ENCODE results near the gene EML1.
A peak's percentile ranks its signal among the peaks of the same experiment; 100 is the strongest.

The EML1 gene

DNA sequence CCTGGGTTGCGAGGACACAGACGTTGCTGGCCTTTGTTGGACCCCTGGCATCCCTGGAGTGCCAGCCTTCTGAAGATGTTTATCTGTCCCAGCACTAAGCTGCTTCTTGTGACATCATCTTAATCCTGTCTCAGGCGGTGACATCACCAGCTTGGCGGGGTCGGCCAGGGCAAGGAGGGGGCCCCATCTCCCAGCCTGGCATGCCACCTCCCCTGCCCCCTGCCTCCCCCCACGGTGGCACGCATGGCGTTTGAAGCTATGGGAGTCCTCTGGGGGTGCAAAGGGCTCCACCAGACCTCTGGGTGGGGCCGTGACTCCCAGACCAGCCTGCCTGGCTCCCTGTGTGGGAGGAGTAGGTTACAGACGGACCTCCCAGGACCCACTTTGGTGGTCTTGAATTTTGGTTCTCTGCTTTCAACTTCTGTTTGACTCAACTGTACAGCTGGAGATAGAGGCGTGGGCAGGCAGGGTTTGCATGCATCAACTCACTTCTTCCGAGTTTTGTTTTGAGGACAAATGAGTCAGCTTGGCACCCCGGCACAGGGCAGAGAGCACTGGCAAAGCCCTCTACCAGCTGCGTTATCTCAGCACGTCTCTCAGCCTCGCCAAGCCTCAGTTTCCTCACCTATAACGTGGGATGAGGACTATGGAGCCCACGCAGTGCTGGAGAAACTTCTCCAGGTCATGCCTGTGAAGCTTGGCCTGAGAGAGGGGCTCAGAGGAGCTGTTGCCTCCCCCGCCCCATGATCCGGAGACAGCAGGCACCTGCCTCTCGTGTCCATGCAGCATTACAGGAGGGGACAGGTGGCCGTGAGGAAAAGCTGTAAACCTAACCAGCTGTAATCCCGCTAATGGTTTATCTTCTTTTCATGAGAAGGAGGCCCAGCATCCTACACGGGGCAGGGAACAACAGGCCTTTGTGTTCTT, 38.8 kb upstream of the EML1 start:
- Histone ChIP-seq H3K27ac (peak overlapping the region in 4 of 11 experiments; percentile 67 to 88 (median 71); a peak in 7 of 22 replicates), H3K36me3 (no peaks in the 10 kb centered on the region), H3K4me1 (peaks cover 78 to 100% (median 99%) of the 10 kb centered on the region in 10 experiments), H4K20me1 (peaks cover 0 to 16% (median 0%) of the 10 kb centered on the region in 11 experiments; a peak in 4 of 22 replicates), H3K27me3 (peaks cover 0 to 42% (median 0%) of the 10 kb centered on the region in 11 experiments; a peak in 6 of 22 replicates), H3K4me3 (no peak overlapping the region), H3K4me2 (peak overlapping the region; percentile 70 to 98 (median 92)), H3K9ac (peak overlapping the region in 3 of 11 experiments; percentile 58 to 70 (median 63); a peak in 5 of 22 replicates), H3K9me3 (replicated peaks in 1 of 11) (no peaks in the 10 kb centered on the region)
- TF ChIP-seq Cebpa-rat (IDR thresholded peaks at IDR 0.05) = no peak

DNA sequence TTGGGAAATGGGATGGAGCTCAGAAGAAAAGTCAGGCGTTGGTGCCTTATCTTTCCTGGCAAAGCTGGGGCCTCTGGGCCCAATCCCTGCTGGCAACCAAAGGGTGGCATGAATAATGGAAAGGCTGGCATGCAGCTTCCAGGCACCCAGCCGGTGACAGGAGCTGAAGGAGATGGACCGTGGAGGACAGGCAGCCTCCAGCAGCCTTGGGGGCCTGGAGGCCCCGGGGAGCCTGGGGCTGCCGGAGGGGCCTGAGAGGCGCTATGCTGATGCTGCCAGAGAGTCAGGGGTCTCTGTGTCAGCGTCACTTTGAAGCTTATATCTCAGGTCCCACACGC, 38.2 kb upstream of the EML1 start:
- peaks cover 82 to 100% (median 99%) of the 10 kb centered on the region in 10 experiments for H3K4me1 ChIP-seq
- no peaks in the 10 kb centered on the region for H3K36me3 ChIP-seq
- H3K4me2 ChIP-seq = peak overlapping the region; percentile 64 to 98 (median 92); a peak in 21 of 22 replicates
- no peak for TF ChIP-seq Cebpa-rat (IDR thresholded peaks at IDR 0.05)
- H3K4me3 ChIP-seq = no peak overlapping the region
- peak overlapping the region in 4 of 11 experiments; percentile 48 to 88 (median 68); a peak in 5 of 22 replicates for H3K27ac ChIP-seq
- H3K9ac ChIP-seq = peak overlapping the region in 3 of 11 experiments; percentile 2 to 44 (median 34); a peak in 4 of 22 replicates
- no peaks in the 10 kb centered on the region for H3K9me3 ChIP-seq (replicated peaks in 1 of 11)
- H3K27me3 ChIP-seq = peaks cover 0 to 36% (median 0%) of the 10 kb centered on the region in 11 experiments; a peak in 6 of 22 replicates
- H4K20me1 ChIP-seq = peaks cover 0 to 14% (median 0%) of the 10 kb centered on the region in 11 experiments; a peak in 4 of 22 replicates

DNA sequence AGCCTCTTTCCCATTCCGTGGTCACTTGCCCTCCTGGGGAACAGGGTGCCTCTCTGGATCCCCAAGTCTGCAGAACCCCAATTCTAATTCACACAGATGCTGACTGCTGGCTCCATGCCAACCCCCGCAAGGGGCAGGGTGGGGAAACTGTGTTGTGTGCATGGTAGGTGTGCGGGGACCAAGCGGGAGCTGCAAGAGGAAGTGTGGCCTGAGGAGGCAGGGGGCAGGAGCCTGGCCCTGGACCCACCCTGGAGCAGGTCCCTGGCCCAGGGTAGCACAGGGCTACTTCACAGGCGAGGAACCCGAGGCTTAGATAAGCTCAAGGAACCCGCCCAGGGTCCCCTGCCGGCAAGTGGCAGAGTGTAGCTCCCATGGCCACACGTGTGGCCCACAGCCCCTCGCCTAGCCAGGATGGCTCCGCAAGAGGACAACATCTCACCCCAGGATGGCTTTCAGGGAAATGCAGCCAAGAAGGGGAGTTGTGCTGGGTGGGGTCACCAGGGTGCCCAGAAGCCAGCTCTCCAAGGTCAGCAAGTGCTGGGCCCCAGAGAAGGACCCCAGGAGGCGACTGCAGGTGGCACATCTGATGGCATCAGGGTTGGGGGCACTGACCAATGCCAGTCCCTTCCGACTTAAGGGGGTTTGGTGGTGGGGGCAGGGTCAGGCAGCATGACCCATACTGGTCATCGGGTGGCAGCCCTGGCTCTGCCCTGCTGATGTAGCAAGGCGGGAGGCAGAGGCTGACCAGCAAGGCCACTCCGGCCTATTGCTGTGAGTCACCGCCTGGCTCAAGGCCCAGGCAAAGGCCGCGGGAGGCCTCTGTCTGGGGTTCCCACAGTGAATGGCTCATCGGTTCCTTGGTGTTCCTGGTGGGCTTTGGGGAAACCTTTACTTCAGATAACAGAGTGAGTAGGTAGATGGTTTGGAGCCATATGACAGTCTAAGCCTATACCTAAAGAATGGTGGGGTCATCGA, 37.3 kb upstream of the EML1 start:
- peak overlapping the region in 4 of 11 experiments; percentile 48 to 88 (median 60); a peak in 7 of 22 replicates for H3K27ac ChIP-seq
- H3K27me3 ChIP-seq = peaks cover 0 to 27% (median 0%) of the 10 kb centered on the region in 11 experiments; a peak in 6 of 22 replicates
- H3K9me3 ChIP-seq (replicated peaks in 1 of 11) = no peaks in the 10 kb centered on the region
- H3K36me3 ChIP-seq = no peaks in the 10 kb centered on the region
- peaks cover 0 to 14% (median 0%) of the 10 kb centered on the region in 11 experiments; a peak in 4 of 22 replicates for H4K20me1 ChIP-seq
- TF ChIP-seq Cebpa-rat (IDR thresholded peaks at IDR 0.05) = no peak
- peaks cover 88 to 100% (median 99%) of the 10 kb centered on the region in 10 experiments for H3K4me1 ChIP-seq
- no peak overlapping the region for H3K4me3 ChIP-seq
- peak overlapping the region; percentile 64 to 98 (median 92) for H3K4me2 ChIP-seq
- peak overlapping the region in 4 of 11 experiments; percentile 8 to 34 (median 24); a peak in 4 of 22 replicates for H3K9ac ChIP-seq

DNA sequence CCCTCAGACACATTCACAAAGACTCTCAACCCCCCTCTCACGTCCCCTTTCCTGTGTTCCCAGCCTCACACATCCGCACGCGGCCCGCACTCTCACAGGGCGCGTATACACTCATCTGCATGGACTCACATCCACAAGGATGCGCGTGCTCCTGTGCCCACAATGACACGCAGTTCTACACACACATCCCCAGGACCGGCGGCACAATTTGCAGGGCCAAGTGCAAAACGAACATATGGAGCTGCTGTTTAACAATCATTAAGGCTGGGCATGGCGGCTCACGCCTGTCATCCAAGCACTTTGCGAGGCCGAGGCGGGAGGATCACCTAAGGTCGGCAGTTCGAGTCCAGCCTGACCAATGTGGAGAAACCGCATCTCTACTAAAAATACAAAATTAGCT, 36.4 kb upstream of the EML1 start:
- peaks cover 0 to 18% (median 0%) of the 10 kb centered on the region in 11 experiments; a peak in 6 of 22 replicates for H3K27me3 ChIP-seq
- peak overlapping the region in 4 of 11 experiments; percentile 15 to 88 (median 60); a peak in 6 of 22 replicates for H3K27ac ChIP-seq
- no peaks in the 10 kb centered on the region for H3K36me3 ChIP-seq
- peaks cover 0 to 14% (median 0%) of the 10 kb centered on the region in 11 experiments; a peak in 3 of 22 replicates for H4K20me1 ChIP-seq
- H3K4me1 ChIP-seq = peaks cover 88 to 100% (median 96%) of the 10 kb centered on the region in 10 experiments
- 0 out of 22 replicates have a peak overlapping the region, but pooled peaks of 2 of the 11 experiments have one; percentile 3 to 5 for H3K9ac ChIP-seq
- no peak overlapping the region for H3K4me3 ChIP-seq
- H3K9me3 ChIP-seq (replicated peaks in 1 of 11) = no peaks in the 10 kb centered on the region
- H3K4me2 ChIP-seq = peak overlapping the region in 10 of 11 experiments; percentile 76 to 98 (median 93); a peak in 18 of 22 replicates
- no peak for TF ChIP-seq Cebpa-rat (IDR thresholded peaks at IDR 0.05)

DNA sequence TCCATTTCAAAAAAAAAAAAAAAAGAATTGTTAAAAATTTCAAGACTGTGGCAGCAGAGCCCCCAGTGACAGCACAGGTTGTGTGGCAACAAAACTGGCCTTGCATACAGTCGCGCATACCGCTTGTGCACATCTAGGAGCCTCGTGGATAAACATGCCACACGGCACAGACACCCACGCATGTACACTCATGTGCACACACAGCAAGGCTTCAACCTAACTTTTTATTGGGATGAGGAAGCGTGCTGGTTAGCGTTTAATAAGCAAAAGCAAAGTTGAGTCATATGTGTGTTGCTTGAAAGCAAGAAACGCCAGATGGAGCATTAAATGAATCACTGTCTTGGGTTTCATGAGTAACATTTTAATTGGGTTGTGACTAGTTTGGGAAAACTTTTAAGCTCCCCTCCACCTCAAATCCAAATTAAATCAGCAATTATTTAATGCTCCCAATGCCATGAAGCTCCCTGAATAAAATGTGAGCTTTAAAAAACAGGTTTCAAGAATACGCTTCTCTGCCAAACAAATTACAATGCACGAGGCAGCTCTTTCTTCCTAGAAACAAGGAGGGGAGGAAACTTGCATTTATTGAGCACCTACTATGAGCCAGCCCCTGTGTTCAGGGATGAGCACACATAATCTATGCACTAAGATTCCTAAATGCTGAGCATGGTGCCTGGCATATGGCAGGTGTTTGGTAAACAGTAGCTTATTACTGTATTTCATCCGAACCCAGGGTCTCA, 35.7 kb upstream of the EML1 start:
- no peaks in the 10 kb centered on the region for H3K36me3 ChIP-seq
- peaks cover 81 to 97% (median 91%) of the 10 kb centered on the region in 10 experiments for H3K4me1 ChIP-seq
- H3K9ac ChIP-seq = no peak overlapping the region
- peaks cover 0 to 14% (median 0%) of the 10 kb centered on the region in 11 experiments; a peak in 2 of 22 replicates for H4K20me1 ChIP-seq
- TF ChIP-seq Cebpa-rat (IDR thresholded peaks at IDR 0.05) = no peak
- H3K4me2 ChIP-seq = peak overlapping the region; percentile 25 to 96 (median 84); a peak in 20 of 22 replicates
- peaks cover 0 to 11% (median 0%) of the 10 kb centered on the region in 11 experiments; a peak in 5 of 22 replicates for H3K27me3 ChIP-seq
- H3K9me3 ChIP-seq (replicated peaks in 1 of 11) = peaks cover 0 to 1% (median 0%) of the 10 kb centered on the region in 11 experiments; a peak in 3 of 22 replicates
- H3K4me3 ChIP-seq = no peak overlapping the region
- peak overlapping the region in 4 of 11 experiments; percentile 86 to 94 (median 88); a peak in 7 of 22 replicates for H3K27ac ChIP-seq

DNA sequence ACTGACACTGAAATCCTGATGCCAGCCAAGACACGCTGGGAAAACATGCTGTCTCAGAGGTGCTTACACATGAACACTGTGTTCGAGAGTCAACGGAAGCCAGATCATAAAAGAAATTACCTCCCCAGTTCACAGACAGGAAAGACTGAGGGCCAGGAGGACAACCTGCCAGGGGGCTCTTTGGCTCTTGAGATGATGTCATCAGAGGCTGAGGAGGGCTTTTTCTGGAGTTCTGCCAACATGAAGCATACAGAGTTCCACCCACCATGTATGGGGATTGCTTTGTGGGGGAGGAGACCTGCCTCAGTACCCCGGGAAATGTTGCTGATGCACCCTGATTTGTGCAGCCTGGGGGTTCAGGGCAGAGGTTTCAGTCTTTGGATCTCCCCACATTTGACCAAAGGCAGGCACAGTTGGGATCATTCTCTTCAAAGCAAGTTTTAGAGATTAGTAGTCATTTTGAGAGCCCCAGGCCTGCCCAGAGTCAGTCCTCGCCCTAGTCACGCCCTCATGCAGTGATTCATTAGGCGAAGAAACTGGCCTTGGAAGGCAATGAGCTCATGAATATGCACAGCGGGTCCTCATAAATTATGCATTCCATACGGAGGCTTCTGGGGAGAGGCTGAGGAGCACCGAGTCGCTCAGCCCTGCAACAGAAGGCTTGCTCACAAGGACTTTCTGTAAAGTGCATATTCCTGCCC, 34.9 kb upstream of the EML1 start:
- H3K27ac ChIP-seq = peak overlapping the region in 5 of 11 experiments; percentile 66 to 94 (median 87); a peak in 11 of 22 replicates
- no peak overlapping the region for H3K4me3 ChIP-seq
- H3K4me2 ChIP-seq = peak overlapping the region; percentile 59 to 96 (median 84); a peak in 21 of 22 replicates
- no peaks in the 10 kb centered on the region for H3K36me3 ChIP-seq
- peaks cover 0 to 6% (median 0%) of the 10 kb centered on the region in 11 experiments; a peak in 2 of 22 replicates for H3K27me3 ChIP-seq
- peak overlapping the region in 4 of 11 experiments; percentile 65 to 79 (median 76); a peak in 6 of 22 replicates for H3K9ac ChIP-seq
- peaks cover 74 to 90% (median 84%) of the 10 kb centered on the region in 10 experiments for H3K4me1 ChIP-seq
- TF ChIP-seq Cebpa-rat (IDR thresholded peaks at IDR 0.05) = no peak
- H4K20me1 ChIP-seq = peaks cover 0 to 14% (median 0%) of the 10 kb centered on the region in 11 experiments; a peak in 1 of 22 replicates
- H3K9me3 ChIP-seq (replicated peaks in 1 of 11) = peaks cover 0 to 9% (median 6%) of the 10 kb centered on the region in 11 experiments; a peak in 11 of 22 replicates
